ENCODE results near the gene CD2AP. TPM values are rescaled to one million over a fixed set of nuclear protein-coding genes. Genes with fewer than 3 reads are reported as not detected.

CD2AP gene
- total and polyA plus RNA-seq, 2 donors (not counting 1 experiment from before 2014, with no cell fraction given), result 4.7 to 43.3 TPM

GRCh38 chr6:47672816-47673215, 195.2 kb downstream of the CD2AP start:
- Histone ChIP-seq H3K27me3 (replicated peaks in 1 of 4; ENCODE audit: control extremely low read depth in 1 of 4, control insufficient read depth in 3 of 4, insufficient read depth in 4 of 4, low read length in 3 of 4) (peaks cover 0 to 7% (median 3%) of the 10 kb centered on the region in 4 experiments), H3K9me3 (ENCODE audit: control extremely low read depth in 1 of 3, control insufficient read depth in 2 of 3, insufficient read depth in 1 of 3, low read length in 2 of 3) (no peaks in the 10 kb centered on the region), H2AFZ (ENCODE audit: insufficient read depth, low read depth, low read length, poor library complexity, severe bottlenecking) (no peak overlapping the region), H3K36me3 (replicated peaks in 1 of 2; ENCODE audit: control extremely low read depth in 1 of 2, control insufficient read depth in 1 of 2, extremely low read depth in 1 of 2, insufficient read depth in 2 of 2, low read length in 1 of 2) (no peaks in the 10 kb centered on the region), H4K20me1 (ENCODE audit: control insufficient read depth, insufficient read depth, low read length, poor library complexity, severe bottlenecking) (no peaks in the 10 kb centered on the region), H3K27ac (ENCODE audit: low read length in 2 of 2) (no peak overlapping the region), H3K4me3 (ENCODE audit: control extremely low read depth in 1 of 5, extremely low read depth in 1 of 5, insufficient read depth in 1 of 5, low read depth in 2 of 5, low read length in 4 of 5) (no peak overlapping the region), H3K4me2 (replicated peaks; ENCODE audit: low read depth, low read length, poor library complexity, severe bottlenecking) (no peak overlapping the region), H3K4me1 (ENCODE audit: control insufficient read depth in 2 of 2, insufficient read depth in 2 of 2, low read length in 2 of 2) (no peaks in the 10 kb centered on the region), H3K79me2 (ENCODE audit: control insufficient read depth, insufficient read depth, low read length) (no peaks in the 10 kb centered on the region), H3K9ac (ENCODE audit: low read length) (no peak overlapping the region)
- Mint-ChIP-seq H3K4me1 (no peaks in the 10 kb centered on the region), H3K27me3 (peaks cover 12% of the 10 kb centered on the region), H3K27ac (no peak overlapping the region), H3K9me3 (ENCODE audit: insufficient read depth) (no peaks in the 10 kb centered on the region), H3K4me3 (no peak overlapping the region)
- DNase-seq (no peak), ATAC-seq (ENCODE audit: low read depth) (no peak)
- 100% methylated on average over 1 of the region's 1 CpG for WGBS (ENCODE audit: insufficient coverage)
- POLR2A ChIA-PET, result no interaction called here
- TF ChIP-seq CTCF (IDR thresholded peaks at IDR 0.05) (no peak), EZH2 (IDR thresholded peaks at IDR 0.05; ENCODE audit: borderline replicate concordance, insufficient read depth, low read depth, low read length, poor library complexity, severe bottlenecking) (no peak)
- intact Hi-C loops (cut with micrococcal nuclease), result no loop called here
- CTCF ChIA-PET, result no interaction called here

DNA sequence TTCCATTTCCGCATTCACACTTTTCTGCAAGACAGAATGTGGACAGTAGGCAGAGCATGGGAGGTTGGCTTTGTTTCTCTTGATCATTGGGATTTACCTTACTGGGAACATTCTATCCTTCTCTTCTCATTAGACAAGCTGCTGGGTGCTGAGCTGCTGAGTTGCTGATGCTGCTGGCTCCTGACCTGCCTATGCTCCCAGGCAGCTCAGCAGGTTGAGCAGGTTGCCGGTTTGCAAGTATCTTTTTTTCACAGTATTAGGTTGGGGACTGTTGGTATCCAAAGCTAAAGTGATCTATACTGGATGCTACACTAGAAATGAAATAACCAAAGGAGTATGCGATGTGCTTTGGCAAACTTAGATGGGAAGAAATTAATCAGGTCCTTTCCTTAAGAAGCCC, 197.1 kb downstream of the CD2AP start:
- Mint-ChIP-seq H3K4me1 (no peaks in the 10 kb centered on the region), H3K4me3 (no peak overlapping the region), H3K27ac (no peak overlapping the region), H3K9me3 (ENCODE audit: insufficient read depth) (no peaks in the 10 kb centered on the region), H3K27me3 (peaks cover 5% of the 10 kb centered on the region)
- TF ChIP-seq EZH2 (IDR thresholded peaks at IDR 0.05; ENCODE audit: borderline replicate concordance, insufficient read depth, low read depth, low read length, poor library complexity, severe bottlenecking) (no peak), CTCF (IDR thresholded peaks at IDR 0.05) (no peak)
- peaks cover 0 to 7% (median 1%) of the 10 kb centered on the region in 4 experiments for H3K27me3 ChIP-seq (replicated peaks in 1 of 4; ENCODE audit: control extremely low read depth in 1 of 4, control insufficient read depth in 3 of 4, insufficient read depth in 4 of 4, low read length in 3 of 4)
- DNase-seq (no peak), ATAC-seq (ENCODE audit: low read depth) (no peak)
- no peaks in the 10 kb centered on the region for H3K9me3 ChIP-seq (ENCODE audit: control extremely low read depth in 1 of 3, control insufficient read depth in 2 of 3, insufficient read depth in 1 of 3, low read length in 2 of 3)
- no peak overlapping the region for H3K4me3 ChIP-seq (ENCODE audit: control extremely low read depth in 1 of 5, extremely low read depth in 1 of 5, insufficient read depth in 1 of 5, low read depth in 2 of 5, low read length in 4 of 5)
- POLR2A ChIA-PET, result no interaction called here
- no peaks in the 10 kb centered on the region for H4K20me1 ChIP-seq (ENCODE audit: control insufficient read depth, insufficient read depth, low read length, poor library complexity, severe bottlenecking)
- no peaks in the 10 kb centered on the region for H3K36me3 ChIP-seq (replicated peaks in 1 of 2; ENCODE audit: control extremely low read depth in 1 of 2, control insufficient read depth in 1 of 2, extremely low read depth in 1 of 2, insufficient read depth in 2 of 2, low read length in 1 of 2)
- CTCF ChIA-PET, result no interaction called here
- H2AFZ ChIP-seq (ENCODE audit: insufficient read depth, low read depth, low read length, poor library complexity, severe bottlenecking), result no peak overlapping the region
- no peaks in the 10 kb centered on the region for H3K4me1 ChIP-seq (ENCODE audit: control insufficient read depth in 2 of 2, insufficient read depth in 2 of 2, low read length in 2 of 2)
- no peak overlapping the region for H3K27ac ChIP-seq (ENCODE audit: low read length in 2 of 2)
- H3K79me2 ChIP-seq (ENCODE audit: control insufficient read depth, insufficient read depth, low read length), result no peaks in the 10 kb centered on the region
- WGBS (ENCODE audit: insufficient coverage), result no CpG with 5 or more reads among the region's 3 CpGs
- intact Hi-C loops (cut with micrococcal nuclease), result no loop called here
- no peak overlapping the region for H3K9ac ChIP-seq (ENCODE audit: low read length)
- H3K4me2 ChIP-seq (replicated peaks; ENCODE audit: low read depth, low read length, poor library complexity, severe bottlenecking), result no peak overlapping the region

Small RNAs within 50 kb of the gene (small RNA-seq; reads per million reads assigned to genes)
- not detected for gene RF00019 (ENCODE audit: insufficient read length, low read depth, low replicate concordance)

Other genes starting within 250 kb of the CD2AP start
- 1.2 and 1.6 TPM in 2 replicates for gene TNFRSF21, start 167.9 kb upstream of the CD2AP start, total RNA-seq
- gene TNFRSF21, start 167.9 kb upstream of the CD2AP start, polyA plus RNA-seq, result 0.43 and 0.76 TPM in 2 replicates
- gene ADGRF4, start 220.8 kb downstream of the CD2AP start, total RNA-seq, result not detected in 2 replicates
- not detected in 2 replicates for gene ADGRF4, start 220.8 kb downstream of the CD2AP start, polyA plus RNA-seq

All from B cell (primary cell).